Astrocyte (in vitro differentiated cells and primary cell): ENCODE data around the gene CYB561D1. TPM values are rescaled to one million over a fixed set of nuclear protein-coding genes. Genes with fewer than 3 reads are reported as not detected.

Source experiments
- DNase-seq: peaks from one replicate; pipeline ENCODE4 v3.0.0-alpha.2; 2010; ENCODE audit warnings: low read depth
- FAIRE-seq: peaks from 2 replicates; lab custom pipeline; 2011; peaks lifted over from hg19 to GRCh38; lab: Jason Lieb, UNC
- H2AFZ ChIP-seq: 2 replicates; pipeline ENCODE4 v1.6.0; 2012; ENCODE audit warnings: low read depth, low read length, inconsistent platforms
- H3K27ac ChIP-seq: 2 replicates; pipeline ENCODE4 v1.5.1; 2011; ENCODE audit warnings: low read depth, low read length, inconsistent platforms
- H3K27me3 ChIP-seq: 2 replicates; pipeline ENCODE4 v1.6.0; 2011; ENCODE audit warnings: low read length, inconsistent platforms; ENCODE audit not compliant: insufficient read depth
- H3K36me3 ChIP-seq: 2 replicates; pipeline ENCODE4 v1.5.1; 2011; ENCODE audit warnings: low read length, inconsistent platforms; ENCODE audit not compliant: insufficient read depth
- H3K4me1 ChIP-seq: 2 replicates; pipeline ENCODE4 v1.5.1; 2011; ENCODE audit warnings: low read length, inconsistent platforms; ENCODE audit not compliant: insufficient read depth
- H3K4me2 ChIP-seq: 2 replicates; pipeline ENCODE4 v1.6.0; 2012; ENCODE audit warnings: low read length, inconsistent platforms
- H3K4me3 ChIP-seq: 2 replicates; pipeline ENCODE4 v1.5.1; 2011; ENCODE audit warnings: low read depth, mild to moderate bottlenecking, low read length, inconsistent platforms; ENCODE audit not compliant: insufficient read depth
- H3K79me2 ChIP-seq: 2 replicates; pipeline ENCODE4 v1.6.0; 2012; ENCODE audit warnings: mild to moderate bottlenecking, low read length, inconsistent platforms; ENCODE audit not compliant: insufficient read depth
- H3K9ac ChIP-seq: 2 replicates; pipeline ENCODE4 v1.6.0; 2012; ENCODE audit warnings: mild to moderate bottlenecking, low read length, inconsistent platforms
- H3K9me3 ChIP-seq: 2 replicates; pipeline ENCODE4 v1.5.1; 2012; ENCODE audit warnings: low read depth, mild to moderate bottlenecking, low read length, inconsistent platforms; ENCODE audit not compliant: insufficient read depth
- H4K20me1 ChIP-seq: 2 replicates; pipeline ENCODE4 v1.6.0; 2012; ENCODE audit warnings: low read length, inconsistent platforms; ENCODE audit not compliant: insufficient read depth
- H3K27ac Mint-ChIP-seq: one replicate; pipeline ENCODE4 v1.8.0; 2021; ENCODE audit warnings: mild to moderate bottlenecking, mixed read lengths; ENCODE audit not compliant: unreplicated experiment
- H3K27me3 Mint-ChIP-seq: one replicate; pipeline ENCODE4 v1.8.0; 2021; ENCODE audit warnings: low read depth, mixed read lengths; ENCODE audit not compliant: unreplicated experiment
- H3K36me3 Mint-ChIP-seq: one replicate; pipeline ENCODE4 v1.8.0; 2021; ENCODE audit warnings: low read depth, mixed read lengths; ENCODE audit not compliant: unreplicated experiment
- H3K4me1 Mint-ChIP-seq: one replicate; pipeline ENCODE4 v1.8.0; 2021; ENCODE audit warnings: low read depth, mixed read lengths; ENCODE audit not compliant: unreplicated experiment
- H3K4me3 Mint-ChIP-seq: one replicate; pipeline ENCODE4 v1.8.0; 2021; ENCODE audit warnings: mild to moderate bottlenecking, moderate library complexity, mixed read lengths; ENCODE audit not compliant: unreplicated experiment
- H3K9me3 Mint-ChIP-seq: one replicate; pipeline ENCODE4 v1.8.0; 2021; ENCODE audit warnings: mild to moderate bottlenecking, mixed read lengths; ENCODE audit not compliant: unreplicated experiment
- EZH2 ChIP-seq: IDR thresholded peaks from 2 replicates; pipeline ENCODE4 v1.6.1; 2012; ENCODE audit warnings: mild to moderate bottlenecking, low read length, inconsistent platforms; ENCODE audit not compliant: insufficient read depth
- total RNA-seq: library from RNA; stranded (reverse); gene quantifications from 2 replicates; pipeline ENCODE4 v1.2.1, GENCODE V29; 2021
- TF ChIP-seq, protein P1 (sequence below): IDR thresholded peaks from 2 replicates; pipeline ENCODE4 v1.5.1; 2011; ENCODE audit warnings: low read depth, mild to moderate bottlenecking, inconsistent platforms, low read length, moderate library complexity; ENCODE audit not compliant: insufficient read depth

Gene CYB561D1
- total RNA-seq, 1 donor from 2014 or later, result 9.4 TPM

DNA sequence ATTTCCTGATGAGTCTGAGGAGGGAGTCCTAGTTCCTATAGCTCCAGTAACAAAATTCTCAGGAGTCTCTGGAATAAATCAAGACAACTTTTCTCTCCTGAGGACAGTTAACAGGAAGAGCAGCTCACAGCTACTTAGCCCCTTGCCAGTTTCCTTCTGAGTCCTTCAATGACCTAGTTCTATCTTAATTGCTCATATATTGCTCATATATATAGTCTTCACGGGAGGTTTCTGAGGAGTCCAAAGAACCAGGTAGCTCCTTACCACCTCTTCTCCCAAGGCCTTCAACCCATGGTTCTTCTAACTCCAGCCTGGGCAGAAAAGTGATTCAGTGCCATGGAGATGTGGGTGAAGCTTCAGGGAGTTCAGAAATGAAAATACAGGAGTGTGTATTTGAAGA lies 11.1 kb downstream of the CYB561D1 start:
- H3K36me3 Mint-ChIP-seq, result peaks cover 2% of the 10 kb centered on the region

DNA sequence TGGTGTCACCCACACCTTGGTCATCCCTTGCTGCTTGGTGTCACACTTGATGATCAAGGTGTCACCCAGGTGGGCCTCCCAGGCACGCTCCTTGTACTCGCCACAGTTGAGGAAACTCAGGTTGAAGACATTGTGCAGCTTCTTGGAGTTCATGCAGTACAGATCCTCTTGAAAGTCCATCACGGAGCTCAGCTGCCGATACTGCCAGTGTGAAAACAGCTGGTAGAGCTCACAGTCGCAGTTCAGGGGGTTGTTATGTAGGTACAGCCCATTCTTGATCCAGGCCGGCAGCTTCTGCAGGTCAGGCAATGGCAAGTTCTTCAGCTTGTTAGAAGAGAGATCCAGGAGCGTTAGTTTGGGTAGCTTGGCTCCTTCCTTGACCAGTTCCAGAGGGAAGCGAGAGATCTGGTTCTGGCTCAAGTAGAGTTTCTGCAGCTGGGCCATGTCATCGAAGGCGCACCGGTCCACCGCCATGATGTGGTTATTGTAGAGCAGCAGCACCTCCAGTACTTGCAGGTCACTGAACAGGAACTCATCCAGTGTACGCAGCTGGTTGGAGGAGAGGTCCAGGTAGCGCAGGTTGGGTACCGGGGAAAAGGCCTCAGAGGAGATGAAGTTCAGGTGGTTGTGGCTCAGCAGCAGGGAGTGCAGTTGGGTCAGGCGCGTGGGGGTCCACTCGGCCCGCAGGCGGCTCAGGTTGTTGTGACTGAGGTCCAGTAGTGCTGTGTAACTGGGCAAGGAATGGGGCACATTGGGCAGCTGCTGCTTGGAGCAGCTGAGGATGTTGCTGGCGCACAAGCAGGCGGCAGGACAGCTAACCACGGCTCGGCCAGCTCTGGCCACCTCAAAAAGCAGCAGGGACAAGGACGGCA lies 14.3 kb downstream of the CYB561D1 start:
- no peak overlapping the region for H3K27ac ChIP-seq
- H4K20me1 ChIP-seq, result no peaks in the 10 kb centered on the region
- H3K4me3 ChIP-seq, result no peak overlapping the region
- no peaks in the 10 kb centered on the region for H3K36me3 ChIP-seq
- FAIRE-seq, result no peak
- H3K27me3 Mint-ChIP-seq, result peaks cover 35% of the 10 kb centered on the region
- H3K4me1 ChIP-seq, result peaks cover 3% of the 10 kb centered on the region
- peak overlapping the region; percentile 20 for H3K27ac Mint-ChIP-seq
- H2AFZ ChIP-seq, result no peak overlapping the region
- H3K9me3 Mint-ChIP-seq, result peaks cover 6% of the 10 kb centered on the region
- peaks cover 5% of the 10 kb centered on the region for H3K27me3 ChIP-seq
- H3K9me3 ChIP-seq, result no peaks in the 10 kb centered on the region
- peaks cover 9% of the 10 kb centered on the region for H3K4me1 Mint-ChIP-seq
- H3K9ac ChIP-seq, result no peak overlapping the region
- peak overlapping the region; percentile 76 for H3K4me3 Mint-ChIP-seq
- no peak for TF ChIP-seq EZH2
- TF ChIP-seq, protein P1, sequence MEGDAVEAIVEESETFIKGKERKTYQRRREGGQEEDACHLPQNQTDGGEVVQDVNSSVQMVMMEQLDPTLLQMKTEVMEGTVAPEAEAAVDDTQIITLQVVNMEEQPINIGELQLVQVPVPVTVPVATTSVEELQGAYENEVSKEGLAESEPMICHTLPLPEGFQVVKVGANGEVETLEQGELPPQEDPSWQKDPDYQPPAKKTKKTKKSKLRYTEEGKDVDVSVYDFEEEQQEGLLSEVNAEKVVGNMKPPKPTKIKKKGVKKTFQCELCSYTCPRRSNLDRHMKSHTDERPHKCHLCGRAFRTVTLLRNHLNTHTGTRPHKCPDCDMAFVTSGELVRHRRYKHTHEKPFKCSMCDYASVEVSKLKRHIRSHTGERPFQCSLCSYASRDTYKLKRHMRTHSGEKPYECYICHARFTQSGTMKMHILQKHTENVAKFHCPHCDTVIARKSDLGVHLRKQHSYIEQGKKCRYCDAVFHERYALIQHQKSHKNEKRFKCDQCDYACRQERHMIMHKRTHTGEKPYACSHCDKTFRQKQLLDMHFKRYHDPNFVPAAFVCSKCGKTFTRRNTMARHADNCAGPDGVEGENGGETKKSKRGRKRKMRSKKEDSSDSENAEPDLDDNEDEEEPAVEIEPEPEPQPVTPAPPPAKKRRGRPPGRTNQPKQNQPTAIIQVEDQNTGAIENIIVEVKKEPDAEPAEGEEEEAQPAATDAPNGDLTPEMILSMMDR, result no peak
- H3K36me3 Mint-ChIP-seq, result peaks cover 2% of the 10 kb centered on the region
- no peaks in the 10 kb centered on the region for H3K79me2 ChIP-seq
- no peak for DNase-seq
- H3K4me2 ChIP-seq, result no peak overlapping the region

More for the DNA sequence above, 11.1 kb downstream of the CYB561D1 start:
- no peak for DNase-seq
- H3K4me3 Mint-ChIP-seq, result no peak overlapping the region
- Histone ChIP-seq H2AFZ (no peak overlapping the region), H3K9me3 (no peaks in the 10 kb centered on the region), H3K27ac (no peak overlapping the region), H3K36me3 (no peaks in the 10 kb centered on the region), H3K4me2 (no peak overlapping the region), H3K4me1 (peaks cover 2% of the 10 kb centered on the region), H3K4me3 (no peak overlapping the region), H3K9ac (no peak overlapping the region), H3K27me3 (no peaks in the 10 kb centered on the region), H3K79me2 (no peaks in the 10 kb centered on the region), H4K20me1 (peaks cover 12% of the 10 kb centered on the region)
- FAIRE-seq, result no peak
- TF ChIP-seq, protein P1, result no peak
- no peak for TF ChIP-seq EZH2
- H3K4me1 Mint-ChIP-seq, result peaks cover 38% of the 10 kb centered on the region
- H3K9me3 Mint-ChIP-seq, result peaks cover 6% of the 10 kb centered on the region
- H3K27ac Mint-ChIP-seq, result no peak overlapping the region
- H3K27me3 Mint-ChIP-seq, result peaks cover 17% of the 10 kb centered on the region

DNA sequence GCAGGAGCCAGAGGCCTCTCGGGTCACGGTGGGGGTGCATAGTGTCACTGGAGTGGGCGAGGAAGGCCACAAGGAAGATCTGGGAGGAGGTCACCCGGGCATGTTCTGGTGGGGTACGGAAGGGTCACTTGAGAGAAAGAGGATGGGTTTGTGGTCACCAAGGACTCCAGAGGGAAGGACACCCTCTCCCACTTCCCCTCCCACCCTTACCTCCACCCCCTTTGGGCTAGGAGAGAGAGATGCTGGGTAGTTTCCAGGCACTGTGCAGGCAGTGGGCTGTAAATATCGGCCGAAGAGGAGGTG lies 14.9 kb downstream of the CYB561D1 start:
- DNase-seq (no peak), FAIRE-seq (no peak)
- Histone ChIP-seq H3K9me3 (no peaks in the 10 kb centered on the region), H3K4me3 (no peak overlapping the region), H3K9ac (peak overlapping the region; percentile 74), H3K36me3 (no peaks in the 10 kb centered on the region), H3K4me2 (peak overlapping the region; percentile 99), H3K79me2 (no peaks in the 10 kb centered on the region), H4K20me1 (no peaks in the 10 kb centered on the region), H3K27ac (no peak overlapping the region), H3K27me3 (peaks cover 5% of the 10 kb centered on the region), H2AFZ (peak overlapping the region; percentile 69), H3K4me1 (peaks cover 3% of the 10 kb centered on the region)
- Mint-ChIP-seq H3K27ac (peak overlapping the region; percentile 20), H3K36me3 (peaks cover 2% of the 10 kb centered on the region), H3K4me3 (peak overlapping the region; percentile 76), H3K9me3 (peaks cover 6% of the 10 kb centered on the region), H3K4me1 (peaks cover 9% of the 10 kb centered on the region), H3K27me3 (peaks cover 35% of the 10 kb centered on the region)
- no peak for TF ChIP-seq EZH2
- TF ChIP-seq, protein P1, result no peak
